SK-N-MC (cell line): ENCODE measurements around the gene CTNS.

Source experiments
- DNase-seq: peaks from one replicate; pipeline ENCODE4 v3.0.0-alpha.2; 2011; ENCODE audit warnings: low read depth, low spot score
- H3K27ac ChIP-seq: fragments of 200-600 bp; sonication (generic); 2 replicates; pipeline ENCODE4 v1.5.1; 2016; ENCODE audit warnings: mixed run types
- H3K36me3 ChIP-seq: fragments of 200-600 bp; sonication (generic); 2 replicates; pipeline ENCODE4 v1.6.1; 2017; ENCODE audit warnings: antibody characterized with exemption, low read length, mixed read lengths; ENCODE audit not compliant: insufficient read depth
- H3K4me3 ChIP-seq: fragments of 200-600 bp; sonication (generic); 2 replicates; pipeline ENCODE4 v1.5.1; 2016
- H3K9ac ChIP-seq: fragments of 200-600 bp; sonication (generic); 2 replicates; pipeline ENCODE4 v1.8.0; 2017; ENCODE audit warnings: mixed run types, mixed read lengths; ENCODE audit not compliant: insufficient read length
- H3K9me3 ChIP-seq: fragments of 200-600 bp; sonication (generic); 2 replicates; pipeline ENCODE4 v1.6.1; 2017; ENCODE audit warnings: low read depth, mild to moderate bottlenecking, antibody characterized with exemption, low read length, moderate library complexity, mixed read lengths
- EZH2 ChIP-seq: fragments of 200-600 bp; sonication (generic); IDR thresholded peaks from one replicate; pipeline ENCODE4 v1.6.1; 2017; ENCODE audit warnings: antibody characterized with exemption
- FOXP2 ChIP-seq: optimal IDR thresholded peaks from 2 replicates; pipeline ENCODE3; 2011; ENCODE audit warnings: mild to moderate bottlenecking, moderate library complexity; ENCODE audit not compliant: insufficient read depth; ENCODE audit errors: extremely low read length, control extremely low read depth
- POLR2AphosphoS5 ChIP-seq: IDR thresholded peaks from 2 replicates; pipeline ENCODE4 v1.6.1; 2012; ENCODE audit warnings: mild to moderate bottlenecking, low read depth, low read length, borderline replicate concordance

The CTNS gene

DNA sequence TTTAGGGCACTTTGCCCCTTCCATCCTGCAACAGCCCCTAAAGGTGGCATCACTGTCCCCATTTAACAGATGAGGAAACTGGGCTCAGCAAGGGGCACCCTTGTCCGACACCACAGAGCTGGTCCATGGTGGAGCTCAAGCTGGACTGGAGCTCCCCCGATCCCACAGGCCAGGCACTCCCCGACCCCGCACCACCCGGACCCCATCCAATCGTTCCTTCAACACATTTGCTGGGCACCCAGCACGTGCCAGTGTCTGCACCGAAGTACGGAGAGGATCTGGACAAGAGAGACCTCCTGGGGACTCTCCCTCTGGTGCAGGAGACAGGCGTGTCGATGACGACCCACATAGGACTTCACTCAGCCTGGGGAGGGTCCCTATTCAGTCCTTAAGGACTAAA, 45.5 kb downstream of the CTNS start:
- TF ChIP-seq EZH2 (no peak), FOXP2 (no peak), POLR2AphosphoS5 (no peak)
- H3K9ac ChIP-seq = no peak overlapping the region
- no peak for DNase-seq

DNA sequence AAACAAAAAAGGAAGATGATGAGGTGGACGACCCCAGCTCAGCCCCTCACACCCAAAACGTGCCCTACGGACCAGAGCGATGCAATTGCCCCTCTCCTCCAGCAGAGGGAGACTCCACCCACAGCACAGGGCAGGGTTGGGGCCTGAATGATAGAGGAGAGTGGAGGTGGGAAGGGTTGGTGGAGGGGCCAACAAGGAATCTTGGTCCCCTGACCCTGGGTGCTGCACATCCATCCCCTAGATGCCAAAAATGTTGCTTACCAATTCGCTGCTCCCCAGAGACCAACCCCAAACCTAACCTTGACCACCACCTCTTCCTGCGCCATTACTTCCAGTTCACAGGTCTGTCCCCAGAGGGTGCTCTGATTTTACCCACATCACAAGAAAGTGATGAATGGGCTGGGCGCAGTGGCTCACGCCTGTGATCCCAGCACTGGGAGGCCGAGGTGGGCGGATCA, 46.5 kb downstream of the CTNS start:
- H3K9me3 ChIP-seq = no peaks in the 10 kb centered on the region
- no peak for TF ChIP-seq FOXP2
- TF ChIP-seq EZH2 = no peak
- no peak for TF ChIP-seq POLR2AphosphoS5
- no peak overlapping the region for H3K27ac ChIP-seq
- H3K9ac ChIP-seq = no peak overlapping the region
- no peak overlapping the region for H3K4me3 ChIP-seq
- no peaks in the 10 kb centered on the region for H3K36me3 ChIP-seq
- DNase-seq = no peak

More for the DNA sequence above, 45.5 kb downstream of the CTNS start:
- Histone ChIP-seq H3K4me3 (no peak overlapping the region), H3K9me3 (no peaks in the 10 kb centered on the region), H3K36me3 (no peaks in the 10 kb centered on the region), H3K27ac (no peak overlapping the region)

GRCh38 chr17:3685174-3685573, 48.6 kb downstream of the CTNS start:
- TF ChIP-seq FOXP2 = no peak
- H3K9me3 ChIP-seq = no peaks in the 10 kb centered on the region
- peak overlapping the region; percentile 57 for H3K27ac ChIP-seq
- H3K9ac ChIP-seq = no peak overlapping the region
- DNase-seq = no peak
- H3K36me3 ChIP-seq = no peaks in the 10 kb centered on the region
- H3K4me3 ChIP-seq = no peak overlapping the region

GRCh38 chr17:3688027-3688553, 51.5 kb downstream of the CTNS start:
- no peak for DNase-seq
- H3K4me3 ChIP-seq = peak overlapping the region; percentile 65
- H3K27ac ChIP-seq = peak overlapping the region; percentile 78
- H3K36me3 ChIP-seq = no peaks in the 10 kb centered on the region
- no peak for TF ChIP-seq FOXP2
- no peak for TF ChIP-seq EZH2
- no peak for TF ChIP-seq POLR2AphosphoS5
- H3K9ac ChIP-seq = peak overlapping the region; percentile 57
- H3K9me3 ChIP-seq = no peaks in the 10 kb centered on the region

DNA sequence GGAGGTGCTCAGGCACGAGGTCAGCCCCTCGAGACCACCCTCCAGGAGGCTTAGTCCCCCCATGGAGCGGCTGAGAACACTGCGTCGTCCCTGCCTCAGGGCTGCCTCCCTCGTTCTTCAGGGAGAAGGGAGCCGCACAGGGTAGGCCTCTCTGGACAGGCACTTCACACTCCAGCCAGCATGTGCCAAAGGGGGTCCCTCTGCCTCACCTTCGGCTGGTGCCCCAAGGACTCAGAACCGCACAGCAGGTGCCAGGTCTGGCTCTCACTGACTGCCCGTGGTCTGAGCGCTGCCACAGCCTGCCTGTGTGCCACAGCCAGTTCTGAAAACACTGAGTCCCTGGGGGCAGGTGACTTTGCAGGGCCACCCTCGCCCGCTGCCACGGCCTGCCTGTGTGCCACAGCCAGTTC, 52.3 kb downstream of the CTNS start:
- DNase-seq = no peak
- Histone ChIP-seq H3K4me3 (no peak overlapping the region), H3K9ac (no peak overlapping the region), H3K27ac (no peak overlapping the region), H3K36me3 (no peaks in the 10 kb centered on the region), H3K9me3 (no peaks in the 10 kb centered on the region)
- TF ChIP-seq EZH2 (no peak), FOXP2 (no peak), POLR2AphosphoS5 (no peak)

GRCh38 chr17:3689262-3690093, 52.9 kb downstream of the CTNS start:
- no peak for DNase-seq
- Histone ChIP-seq H3K27ac (no peak overlapping the region), H3K9ac (no peak overlapping the region), H3K4me3 (no peak overlapping the region), H3K36me3 (no peaks in the 10 kb centered on the region), H3K9me3 (no peaks in the 10 kb centered on the region)
- TF ChIP-seq POLR2AphosphoS5 (no peak), EZH2 (no peak), FOXP2 (no peak)

DNA sequence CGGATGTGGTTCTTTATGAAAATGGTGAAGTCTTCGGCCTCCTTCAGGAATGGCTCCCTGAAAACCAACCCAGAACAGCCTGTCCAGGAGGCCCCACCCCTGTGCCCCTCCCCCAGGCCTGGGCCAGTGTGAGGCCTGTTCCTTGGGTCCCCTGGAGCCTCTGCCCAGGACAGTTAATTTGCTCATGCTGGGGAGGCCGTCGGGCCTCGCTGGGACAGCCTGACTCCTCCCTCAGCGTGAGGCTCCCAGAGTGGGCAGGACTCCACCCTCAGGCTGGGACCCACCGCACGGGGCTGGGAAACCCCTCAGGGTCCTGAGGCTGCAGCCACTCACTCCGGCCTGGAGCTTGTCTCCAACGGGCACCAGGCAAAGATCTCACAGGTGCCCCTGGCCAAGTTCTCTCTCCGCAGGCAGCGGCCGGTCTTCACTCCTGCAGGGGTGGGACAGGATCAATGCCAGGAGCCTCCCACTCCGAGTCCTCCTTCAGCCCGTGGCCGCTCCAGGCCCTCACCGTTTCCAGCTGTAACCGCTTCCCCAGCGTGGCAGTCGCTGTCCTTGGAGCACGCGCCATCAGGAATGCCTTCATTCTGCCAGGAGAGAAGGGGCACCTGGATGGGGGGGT, 53.6 kb downstream of the CTNS start:
- no peak overlapping the region for H3K27ac ChIP-seq
- no peak for DNase-seq
- no peaks in the 10 kb centered on the region for H3K36me3 ChIP-seq
- no peak overlapping the region for H3K9ac ChIP-seq
- H3K9me3 ChIP-seq = no peaks in the 10 kb centered on the region
- no peak for TF ChIP-seq POLR2AphosphoS5
- TF ChIP-seq FOXP2 = no peak
- no peak for TF ChIP-seq EZH2
- no peak overlapping the region for H3K4me3 ChIP-seq

- no peaks in the 10 kb centered on the region for H3K9me3 ChIP-seq
- no peaks in the 10 kb centered on the region for H3K36me3 ChIP-seq
- no peak for TF ChIP-seq EZH2
- TF ChIP-seq FOXP2 = no peak
- no peak for TF ChIP-seq POLR2AphosphoS5
- H3K27ac ChIP-seq = no peak overlapping the region
- H3K9ac ChIP-seq = no peak overlapping the region
- no peak for DNase-seq
- H3K4me3 ChIP-seq = no peak overlapping the region
These were observed 55.1 kb downstream of the CTNS start for GRCh38 chr17:3691617-3692067.

DNA sequence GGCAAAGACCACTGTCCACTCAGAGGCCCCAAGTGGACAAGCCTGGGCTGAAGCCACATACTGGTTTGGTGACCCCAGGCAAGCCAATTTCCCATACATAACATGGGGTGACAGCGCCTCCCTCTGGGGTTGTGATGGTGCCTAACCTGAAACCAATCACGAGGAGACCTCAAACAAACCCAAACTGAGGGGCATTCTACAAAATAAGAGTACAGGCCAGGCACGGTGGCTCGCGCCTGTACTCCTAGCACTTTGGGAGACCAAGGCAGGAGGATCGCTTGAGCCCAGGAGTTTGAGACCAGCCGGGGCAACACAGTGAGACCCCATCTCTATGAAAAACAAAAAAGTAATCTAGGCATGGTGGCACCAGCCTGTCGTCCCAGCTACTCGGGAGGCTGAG, 55.8 kb downstream of the CTNS start:
- H3K4me3 ChIP-seq = no peak overlapping the region
- TF ChIP-seq POLR2AphosphoS5 (no peak), EZH2 (no peak), FOXP2 (no peak)
- no peak overlapping the region for H3K9ac ChIP-seq
- H3K27ac ChIP-seq = no peak overlapping the region
- no peaks in the 10 kb centered on the region for H3K9me3 ChIP-seq
- H3K36me3 ChIP-seq = no peaks in the 10 kb centered on the region
- no peak for DNase-seq
